Measurements from ENCODE around the gene SCN3A.

GRCh38 chr2:165155152-165155551 is 48.7 kb downstream of the SCN3A start:
- TF ChIP-seq NCOA1 (IDR thresholded peaks at IDR 0.05; ENCODE audit: low read depth) = no peak
- no peak for TF ChIP-seq MXI1 (IDR thresholded peaks at IDR 0.05; ENCODE audit: low read depth, low read length)
- no peak for TF ChIP-seq MTA3 (IDR thresholded peaks at IDR 0.05; ENCODE audit: borderline replicate concordance)
- TF ChIP-seq ZBTB17 (CRISPR knock-in tag; IDR thresholded peaks at IDR 0.05) = no peak
- no peak for TF ChIP-seq CBX5 (IDR thresholded peaks at IDR 0.05; ENCODE audit: borderline replicate concordance, low read depth)
